Stimulated activated CD8-positive, alpha-beta memory T cell treated with anti-CD3 and anti-CD28 coated beads, Interleukin-7, amount 100 ng/mL, for 1 hour (primary cell): Measurements from ENCODE around the gene ANKFY1.
"Not testable (repeated sequence)": the region's sequence is repeated elsewhere in the genome, so short reads cannot be mapped to it uniquely, and the experiment has no call there.

Source experiments
- DNase-seq, 2 donors: peaks; one replicate each; pipeline ENCODE4 v3.0.0-alpha.2; 2020; ENCODE audit warnings: low read depth in 2 of 2

ANKFY1 gene

GRCh38 chr17:4261452-4261851, 2.3 kb downstream of the ANKFY1 start:
- DNase-seq = no peak

- DNase-seq = no peak
Measured at GRCh38 chr17:4258867-4259266, 4.9 kb downstream of the ANKFY1 start.

GRCh38 chr17:4256952-4257351, 6.8 kb downstream of the ANKFY1 start:
- DNase-seq = no peak

GRCh38 chr17:4255271-4255670, 8.5 kb downstream of the ANKFY1 start:
- DNase-seq = not testable (repeated sequence)

- no peak for DNase-seq
Measured at GRCh38 chr17:4250887-4251286, 12.9 kb downstream of the ANKFY1 start.

GRCh38 chr17:4249452-4250029, 14.2 kb downstream of the ANKFY1 start:
- no peak for DNase-seq

- DNase-seq = no peak
Measured at GRCh38 chr17:4248504-4249277, 15.1 kb downstream of the ANKFY1 start.

GRCh38 chr17:4247971-4248388, 15.8 kb downstream of the ANKFY1 start:
- DNase-seq = no peak

- DNase-seq = no peak
Measured at GRCh38 chr17:4247361-4247970, 16.3 kb downstream of the ANKFY1 start.

- DNase-seq = no peak
Measured at GRCh38 chr17:4246674-4247073, 17.1 kb downstream of the ANKFY1 start.

- DNase-seq = no peak
Measured at GRCh38 chr17:4241535-4241934, 22.2 kb downstream of the ANKFY1 start.

- DNase-seq = no peak
Measured at GRCh38 chr17:4236456-4236855, 27.3 kb downstream of the ANKFY1 start.

- DNase-seq = no peak
Measured at GRCh38 chr17:4235372-4236279, 28.2 kb downstream of the ANKFY1 start.

- no peak for DNase-seq
Measured at GRCh38 chr17:4234401-4234800, 29.4 kb downstream of the ANKFY1 start.

- no peak for DNase-seq
Measured at GRCh38 chr17:4233668-4234258, 30.0 kb downstream of the ANKFY1 start.

GRCh38 chr17:4232168-4232813, 31.5 kb downstream of the ANKFY1 start:
- DNase-seq = no peak

- no peak for DNase-seq
Measured at GRCh38 chr17:4229627-4230541, 33.9 kb downstream of the ANKFY1 start.

- DNase-seq = no peak
Measured at GRCh38 chr17:4221899-4222659, 41.7 kb downstream of the ANKFY1 start.

- DNase-seq = no peak
Measured at GRCh38 chr17:4221163-4221562, 42.6 kb downstream of the ANKFY1 start.
